Hindlimb muscle (tissue), 1 donor: ENCODE measurements around the gene USP7. TPM values are rescaled to one million over a fixed set of nuclear protein-coding genes. Genes with fewer than 3 reads are reported as not detected.
"Not testable (repeated sequence)": the region's sequence is repeated elsewhere in the genome, so short reads cannot be mapped to it uniquely, and the experiment has no call there.

Source experiments
- DNase-seq: peaks from one replicate; pipeline ENCODE4 v3.0.0-alpha.2; 2013
- polyA plus RNA-seq: library from polyadenylated mRNA; unstranded; fragments of 120-200 nt; gene quantifications from one replicate; pipeline ENCODE4 v1.2.1, GENCODE V29; 2013; ENCODE audit not compliant: insufficient read length

The USP7 gene
- polyA plus RNA-seq, result 69.8 TPM

- DNase-seq, result peak; percentile 94
Observed at GRCh38 chr16:8963821-8964441, at the start of gene USP7. Gene USP7, minus strand, starts transcription at chr16:8963906. Its CDS starts 621 bp downstream, at chr16:8963285.

GRCh38 chr16:9013508-9013864 is 49.8 kb upstream of the USP7 start:
- no peak for DNase-seq

GRCh38 chr16:9012848-9013507 is 49.3 kb upstream of the USP7 start:
- DNase-seq, result no peak

- DNase-seq, result no peak
Observed at GRCh38 chr16:9012330-9012729, 48.6 kb upstream of the USP7 start.

- DNase-seq, result peak; percentile 55
Observed at GRCh38 chr16:9008601-9009260, 45.0 kb upstream of the USP7 start.

GRCh38 chr16:9007177-9007794 is 43.6 kb upstream of the USP7 start:
- DNase-seq, result no peak

GRCh38 chr16:9004183-9004582 is 40.5 kb upstream of the USP7 start:
- DNase-seq, result no peak

GRCh38 chr16:9003763-9004162 is 40.1 kb upstream of the USP7 start:
- no peak for DNase-seq

- no peak for DNase-seq
Observed at GRCh38 chr16:9003322-9003721, 39.6 kb upstream of the USP7 start.

- DNase-seq, result no peak
Observed at GRCh38 chr16:9002042-9002441, 38.3 kb upstream of the USP7 start.

GRCh38 chr16:9000664-9001063 is 37.0 kb upstream of the USP7 start:
- DNase-seq, result no peak

GRCh38 chr16:8999800-9000199 is 36.1 kb upstream of the USP7 start:
- DNase-seq, result no peak

- DNase-seq, result no peak
Observed at GRCh38 chr16:8998108-8998507, 34.4 kb upstream of the USP7 start.

GRCh38 chr16:8996891-8997290 is 33.2 kb upstream of the USP7 start:
- no peak for DNase-seq

GRCh38 chr16:8990445-8990844 is 26.7 kb upstream of the USP7 start:
- no peak for DNase-seq

- no peak for DNase-seq
Observed at GRCh38 chr16:8989099-8989878, 25.6 kb upstream of the USP7 start.

GRCh38 chr16:8986818-8987191 is 23.1 kb upstream of the USP7 start:
- DNase-seq, result no peak

- DNase-seq, result no peak
Observed at GRCh38 chr16:8986111-8986510, 22.4 kb upstream of the USP7 start.

GRCh38 chr16:8982816-8983215 is 19.1 kb upstream of the USP7 start:
- no peak for DNase-seq

- DNase-seq, result not testable (repeated sequence)
Observed at GRCh38 chr16:8981901-8982300, 18.2 kb upstream of the USP7 start.

GRCh38 chr16:8976189-8976588 is 12.5 kb upstream of the USP7 start:
- not testable (repeated sequence) for DNase-seq

- no peak for DNase-seq
Observed at GRCh38 chr16:8975039-8975438, 11.3 kb upstream of the USP7 start.
